GM12865 (cell line): ENCODE results near the gene GRM4.

Source experiments
- DNase-seq: peaks from one replicate; pipeline ENCODE4 v3.0.0; 2010; ENCODE audit warnings: low read depth
- H3K4me3 ChIP-seq: 2 replicates; pipeline ENCODE4 v1.5.1; 2011; ENCODE audit warnings: mild to moderate bottlenecking, low read depth, low read length, control low read depth
- TF ChIP-seq, protein P1 (sequence below): IDR thresholded peaks from 2 replicates; pipeline ENCODE4 v1.5.1; 2011; ENCODE audit warnings: low read length, control low read depth, low read depth, inconsistent platforms; ENCODE audit not compliant: insufficient read depth; ENCODE audit errors: missing control alignments

GRM4 gene

DNA sequence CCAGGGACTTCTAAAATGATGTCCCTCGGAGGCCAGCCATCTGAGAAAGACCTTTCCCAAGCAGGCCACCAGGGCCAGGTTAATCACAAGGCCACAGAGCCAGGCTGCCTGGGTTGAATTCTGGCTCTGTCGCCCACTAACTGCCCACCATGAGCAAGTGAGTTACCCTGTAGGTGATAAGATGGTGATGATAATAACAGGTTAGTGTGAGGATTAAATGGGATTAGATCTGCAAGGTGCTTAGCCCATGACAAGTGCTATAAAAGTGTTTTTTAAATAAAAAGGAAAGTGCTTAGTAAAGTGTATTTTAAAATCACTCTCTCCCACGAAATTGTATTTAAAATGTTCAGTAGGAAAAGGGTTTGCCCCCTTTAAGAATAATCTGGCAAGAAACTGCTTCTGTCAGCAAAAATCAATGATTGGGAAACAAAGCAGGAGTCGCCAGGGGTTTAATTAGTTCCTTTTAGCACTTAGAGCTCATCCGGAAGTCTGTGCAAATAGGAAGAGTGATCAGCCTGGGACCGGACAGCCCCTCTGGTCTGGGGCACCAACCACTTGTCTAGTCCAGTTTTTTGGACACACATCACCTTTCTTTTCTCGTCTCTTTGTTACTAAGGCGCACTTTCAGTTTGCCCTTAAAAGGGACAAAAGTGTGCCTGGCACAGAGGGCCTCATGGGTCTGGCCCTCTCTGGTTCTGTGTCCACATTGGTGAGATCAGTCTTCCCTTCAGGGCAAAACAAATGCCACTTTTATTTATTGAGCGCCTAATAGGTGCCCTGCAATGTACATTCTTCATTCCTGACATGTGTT, 150.4 kb downstream of the GRM4 start:
- TF ChIP-seq, protein P1, sequence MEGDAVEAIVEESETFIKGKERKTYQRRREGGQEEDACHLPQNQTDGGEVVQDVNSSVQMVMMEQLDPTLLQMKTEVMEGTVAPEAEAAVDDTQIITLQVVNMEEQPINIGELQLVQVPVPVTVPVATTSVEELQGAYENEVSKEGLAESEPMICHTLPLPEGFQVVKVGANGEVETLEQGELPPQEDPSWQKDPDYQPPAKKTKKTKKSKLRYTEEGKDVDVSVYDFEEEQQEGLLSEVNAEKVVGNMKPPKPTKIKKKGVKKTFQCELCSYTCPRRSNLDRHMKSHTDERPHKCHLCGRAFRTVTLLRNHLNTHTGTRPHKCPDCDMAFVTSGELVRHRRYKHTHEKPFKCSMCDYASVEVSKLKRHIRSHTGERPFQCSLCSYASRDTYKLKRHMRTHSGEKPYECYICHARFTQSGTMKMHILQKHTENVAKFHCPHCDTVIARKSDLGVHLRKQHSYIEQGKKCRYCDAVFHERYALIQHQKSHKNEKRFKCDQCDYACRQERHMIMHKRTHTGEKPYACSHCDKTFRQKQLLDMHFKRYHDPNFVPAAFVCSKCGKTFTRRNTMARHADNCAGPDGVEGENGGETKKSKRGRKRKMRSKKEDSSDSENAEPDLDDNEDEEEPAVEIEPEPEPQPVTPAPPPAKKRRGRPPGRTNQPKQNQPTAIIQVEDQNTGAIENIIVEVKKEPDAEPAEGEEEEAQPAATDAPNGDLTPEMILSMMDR: no peak
- no peak overlapping the region for H3K4me3 ChIP-seq
- no peak for DNase-seq

DNA sequence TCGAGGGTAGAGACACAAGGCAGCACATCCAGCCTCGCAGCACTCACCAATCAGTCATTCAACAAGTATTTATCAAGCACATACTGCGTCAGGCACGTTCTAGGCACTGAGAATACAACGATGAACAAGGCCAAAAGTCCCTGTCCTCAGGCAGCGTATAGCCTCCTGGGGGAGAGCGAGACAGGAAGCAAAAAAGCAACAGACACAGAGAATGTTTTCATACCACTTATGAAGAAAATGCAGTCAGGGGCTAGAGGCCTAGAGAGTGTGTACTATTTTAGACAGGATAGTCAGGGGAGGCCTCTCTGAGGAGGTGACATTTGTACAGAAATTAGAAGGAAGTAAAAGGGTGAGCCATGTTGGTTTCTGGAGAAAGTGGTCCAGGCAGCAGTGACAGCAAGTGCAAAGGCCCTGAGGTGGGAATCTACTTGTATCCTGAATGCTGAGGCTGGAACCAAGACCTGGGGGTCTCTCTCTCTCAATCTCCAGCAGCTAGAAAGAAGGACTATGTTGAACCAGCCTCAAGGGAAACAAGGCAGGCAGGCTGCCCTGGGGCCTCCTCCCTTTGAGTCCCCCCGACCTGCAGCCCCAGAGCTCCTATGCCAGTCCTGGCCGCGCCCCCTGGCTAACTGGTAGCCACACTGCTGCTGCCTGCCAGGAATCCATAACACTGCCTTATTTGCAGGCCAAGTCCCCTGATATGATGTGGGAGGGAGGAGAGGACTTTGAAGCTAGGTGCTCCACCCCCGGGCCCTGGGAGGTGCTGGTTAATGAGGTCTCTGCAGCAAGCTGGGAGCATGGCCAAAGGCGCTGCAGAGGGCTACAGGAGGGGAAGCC, 151.2 kb downstream of the GRM4 start:
- H3K4me3 ChIP-seq: no peak overlapping the region
- TF ChIP-seq, protein P1: no peak
- DNase-seq: no peak

DNA sequence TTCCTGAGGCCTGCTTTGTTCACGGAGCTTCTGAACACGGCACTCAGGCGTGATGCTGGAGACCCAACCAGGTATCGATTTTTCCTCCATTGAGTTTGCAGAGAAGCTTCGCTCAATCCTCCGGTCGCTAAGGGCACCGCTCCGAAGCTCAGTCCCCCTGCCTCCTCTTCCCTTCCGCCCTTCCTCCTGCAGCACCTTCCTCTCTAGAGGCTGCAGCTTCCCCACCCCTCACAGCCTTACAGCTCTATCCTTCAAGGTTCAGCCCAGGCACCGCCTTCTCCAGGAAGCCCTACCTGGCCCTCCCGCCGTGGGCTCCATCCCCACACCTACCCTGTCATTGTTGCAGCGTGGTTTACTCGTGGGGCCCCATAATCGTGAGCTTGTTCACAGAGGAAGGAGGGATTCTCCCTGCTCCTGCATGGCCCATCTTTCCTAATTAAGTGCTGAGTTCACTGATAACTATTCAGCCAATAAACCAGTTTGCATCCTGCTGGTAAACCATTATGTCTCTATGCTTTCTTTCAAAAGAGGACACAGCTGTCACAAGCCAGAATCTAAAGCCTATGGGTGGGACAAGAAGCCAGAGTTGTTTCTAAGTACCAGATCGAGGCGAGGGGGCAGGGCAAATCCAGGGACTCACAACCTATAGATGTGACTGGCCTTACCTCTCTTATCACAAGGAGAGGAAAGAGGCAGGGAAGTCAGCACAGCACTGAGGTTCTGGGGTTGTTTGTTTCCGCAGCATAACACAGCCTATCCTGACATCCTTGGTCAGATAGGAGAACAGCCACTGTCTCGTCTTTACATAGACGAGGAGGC, 152.0 kb downstream of the GRM4 start:
- TF ChIP-seq, protein P1: no peak
- H3K4me3 ChIP-seq: no peak overlapping the region
- no peak for DNase-seq

- DNase-seq: no peak
- H3K4me3 ChIP-seq: no peak overlapping the region
- TF ChIP-seq, protein P1: no peak
Observed at GRCh38 chr6:33993091-33993490, 152.8 kb downstream of the GRM4 start.

DNA sequence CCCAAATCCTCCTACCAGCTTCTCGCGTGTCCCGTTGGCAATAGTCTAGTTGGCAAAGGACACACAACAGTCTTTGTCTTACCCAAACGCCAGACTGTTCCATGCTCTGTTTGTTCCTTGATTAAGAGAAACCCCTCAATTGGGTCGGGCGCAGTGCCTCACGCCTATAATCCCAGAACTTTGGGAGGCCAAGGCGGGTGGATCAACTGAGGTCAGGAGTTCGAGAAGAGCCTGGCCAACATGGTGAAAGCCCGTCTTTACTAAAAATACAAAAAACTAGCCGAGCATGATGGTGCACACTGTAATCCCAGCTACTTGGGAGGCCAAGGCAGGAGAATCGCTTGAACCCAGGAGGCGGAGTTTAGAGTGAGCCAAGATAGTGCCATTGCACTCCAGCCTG, 153.7 kb downstream of the GRM4 start:
- DNase-seq: no peak
- TF ChIP-seq, protein P1: no peak
- H3K4me3 ChIP-seq: no peak overlapping the region

DNA sequence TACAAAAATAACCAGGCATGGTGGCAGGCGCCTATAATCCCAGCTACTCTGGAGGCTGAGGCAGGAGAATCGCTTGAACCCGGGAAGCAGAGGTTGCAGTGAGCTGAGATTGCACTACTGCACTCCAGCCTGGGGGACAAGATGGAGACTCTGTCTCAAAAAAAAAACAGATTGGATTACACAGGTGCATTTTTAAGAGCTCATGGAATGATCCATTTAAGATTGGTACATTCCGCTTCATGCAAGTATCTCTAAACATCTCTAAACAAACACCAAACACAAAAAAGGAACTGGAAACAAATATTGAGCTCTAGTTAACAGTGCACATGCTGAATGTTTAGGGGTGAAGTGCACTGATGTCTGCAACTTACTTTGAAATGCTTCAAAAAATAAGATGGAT, 154.3 kb downstream of the GRM4 start:
- TF ChIP-seq, protein P1: no peak
- no peak for DNase-seq

More for the DNA sequence above, 154.3 kb downstream of the GRM4 start:
- no peak overlapping the region for H3K4me3 ChIP-seq
